Keratinocyte (primary cell): ENCODE data around the gene TOR4A. TPM values are rescaled to one million over a fixed set of nuclear protein-coding genes. Genes with fewer than 3 reads are reported as not detected.

Experiments used
- DNase-seq: peaks from one replicate; pipeline ENCODE4 v3.0.0-alpha.2; 2011; ENCODE audit warnings: low read depth, missing footprints, low spot score
- FAIRE-seq: peaks from 2 replicates; lab custom pipeline; 2011; peaks lifted over from hg19 to GRCh38; lab: Jason Lieb, UNC
- H2AFZ ChIP-seq: 2 replicates; pipeline ENCODE4 v1.6.0; 2012; ENCODE audit warnings: low read length, control low read depth, inconsistent platforms; ENCODE audit not compliant: control insufficient read depth
- H3K27ac ChIP-seq: 2 replicates; pipeline ENCODE4 v1.5.1; 2011; ENCODE audit warnings: low read length; ENCODE audit not compliant: control insufficient read depth, insufficient read depth
- H3K27me3 ChIP-seq: 3 replicates; pipeline ENCODE4 v1.6.0; 2011; ENCODE audit warnings: low read length; ENCODE audit not compliant: control insufficient read depth, insufficient read depth; ENCODE audit errors: extremely low read depth
- H3K36me3 ChIP-seq, 2 experiments: 2 replicates in 1 of 2; 3 replicates in 1 of 2; pipeline ENCODE4 v1.5.1; 2011; ENCODE audit warnings: low read length in 2 of 2, mild to moderate bottlenecking in 1 of 2; ENCODE audit not compliant: control insufficient read depth in 2 of 2, insufficient read depth in 2 of 2; ENCODE audit errors: extremely low read depth in 1 of 2
- H3K4me1 ChIP-seq: 3 replicates; pipeline ENCODE4 v1.5.1; 2011; ENCODE audit warnings: low read length; ENCODE audit not compliant: control insufficient read depth, insufficient read depth; ENCODE audit errors: extremely low read depth
- H3K4me2 ChIP-seq: 3 replicates; pipeline ENCODE4 v1.6.0; 2011; ENCODE audit warnings: low read depth, low read length; ENCODE audit not compliant: control insufficient read depth, insufficient read depth; ENCODE audit errors: extremely low read depth
- H3K4me3 ChIP-seq, 3 experiments: fragments of 200-600 bp in 1 of 3; sonication (generic) in 1 of 3; 2 replicates in 2 of 3; 3 replicates in 1 of 3; pipeline ENCODE4 v1.5.1; 2011 to 2016; ENCODE audit warnings: low read length in 3 of 3, mild to moderate bottlenecking in 3 of 3, control low read depth in 2 of 3, inconsistent platforms in 1 of 3, low read depth in 1 of 3, mixed read lengths in 1 of 3, mixed run types in 1 of 3, moderate library complexity in 1 of 3; ENCODE audit not compliant: control insufficient read depth in 2 of 3, insufficient read depth in 2 of 3; ENCODE audit errors: extremely low read depth in 1 of 3
- H3K79me2 ChIP-seq: 2 replicates; pipeline ENCODE4 v1.6.0; 2012; ENCODE audit warnings: low read length; ENCODE audit not compliant: control insufficient read depth, insufficient read depth
- H3K9ac ChIP-seq: 3 replicates; pipeline ENCODE4 v1.6.0; 2011; ENCODE audit warnings: low read length; ENCODE audit not compliant: control insufficient read depth, insufficient read depth; ENCODE audit errors: extremely low read depth
- H3K9me1 ChIP-seq: 3 replicates; pipeline ENCODE4 v1.6.0; 2011; ENCODE audit warnings: low read length; ENCODE audit not compliant: control insufficient read depth, insufficient read depth; ENCODE audit errors: extremely low read depth
- H3K9me3 ChIP-seq: 2 replicates; pipeline ENCODE4 v1.5.1; 2012; ENCODE audit warnings: low read depth, low read length; ENCODE audit not compliant: control insufficient read depth
- H4K20me1 ChIP-seq: 3 replicates; pipeline ENCODE4 v1.6.0; 2011; ENCODE audit warnings: low read length; ENCODE audit not compliant: control insufficient read depth, insufficient read depth; ENCODE audit errors: extremely low read depth
- EZH2 ChIP-seq: IDR thresholded peaks from one replicate; pipeline ENCODE4 v1.6.1; 2012; ENCODE audit warnings: inconsistent platforms, mild to moderate bottlenecking, low read length, moderate library complexity
- dilution Hi-C: fragments of 300-500 bp; cut with MboI; formaldehyde crosslinking; loops from one replicate; pipeline ENCODE4 v1.7.0; 2020; ENCODE audit warnings: low sequenced_read_pairs; ENCODE audit not compliant: extremely low pct_ligation_motif_present
- polyA plus RNA-seq, 5 experiments: library from polyadenylated mRNA; depleted of rRNA in 3 of 5; stranded (reverse) in 3 of 5; stranded (forward) in 1 of 5; unstranded in 1 of 5; fragments of >200 nt; gene quantifications; 1 replicate in 1 of 5; 2 replicates in 3 of 5; 3 replicates in 1 of 5; pipeline versions ENCODE4 v1.2.1 to v1.2.3, GENCODE V29; 2011 to 2012; ENCODE audit warnings: missing spikeins in 2 of 5, low read depth in 1 of 5, low replicate concordance in 1 of 5
- TF ChIP-seq, protein P1 (sequence below), 3 experiments: IDR thresholded peaks in 1 of 3; conservative IDR thresholded peaks in 1 of 3; optimal IDR thresholded peaks in 1 of 3; 2 replicates in 2 of 3; 3 replicates in 1 of 3; pipeline versions ENCODE3 to v1.5.1; 2011; ENCODE audit warnings: low read length in 3 of 3, mild to moderate bottlenecking in 3 of 3, moderate library complexity in 2 of 3, control low read depth in 1 of 3, inconsistent platforms in 1 of 3; ENCODE audit not compliant: insufficient read depth in 2 of 3; ENCODE audit errors: extremely low read depth in 1 of 3

Gene TOR4A
- polyA plus RNA-seq, 1 donor (not counting 4 experiments of a cell fraction or from before 2014, with no cell fraction given) = 5.8 TPM

- H3K4me1 ChIP-seq = peaks cover 25% of the 10 kb centered on the region
- DNase-seq (no peak), FAIRE-seq (no peak)
- no peak overlapping the region for H3K4me2 ChIP-seq
- H2AFZ ChIP-seq = no peak overlapping the region
- H3K9me3 ChIP-seq = no peaks in the 10 kb centered on the region
- peaks cover 15% of the 10 kb centered on the region for H4K20me1 ChIP-seq
- H3K4me3 ChIP-seq = no peak overlapping the region
- H3K79me2 ChIP-seq = peaks cover 11% of the 10 kb centered on the region
- H3K27ac ChIP-seq = no peak overlapping the region
- no peak for TF ChIP-seq EZH2
- TF ChIP-seq, protein P1, sequence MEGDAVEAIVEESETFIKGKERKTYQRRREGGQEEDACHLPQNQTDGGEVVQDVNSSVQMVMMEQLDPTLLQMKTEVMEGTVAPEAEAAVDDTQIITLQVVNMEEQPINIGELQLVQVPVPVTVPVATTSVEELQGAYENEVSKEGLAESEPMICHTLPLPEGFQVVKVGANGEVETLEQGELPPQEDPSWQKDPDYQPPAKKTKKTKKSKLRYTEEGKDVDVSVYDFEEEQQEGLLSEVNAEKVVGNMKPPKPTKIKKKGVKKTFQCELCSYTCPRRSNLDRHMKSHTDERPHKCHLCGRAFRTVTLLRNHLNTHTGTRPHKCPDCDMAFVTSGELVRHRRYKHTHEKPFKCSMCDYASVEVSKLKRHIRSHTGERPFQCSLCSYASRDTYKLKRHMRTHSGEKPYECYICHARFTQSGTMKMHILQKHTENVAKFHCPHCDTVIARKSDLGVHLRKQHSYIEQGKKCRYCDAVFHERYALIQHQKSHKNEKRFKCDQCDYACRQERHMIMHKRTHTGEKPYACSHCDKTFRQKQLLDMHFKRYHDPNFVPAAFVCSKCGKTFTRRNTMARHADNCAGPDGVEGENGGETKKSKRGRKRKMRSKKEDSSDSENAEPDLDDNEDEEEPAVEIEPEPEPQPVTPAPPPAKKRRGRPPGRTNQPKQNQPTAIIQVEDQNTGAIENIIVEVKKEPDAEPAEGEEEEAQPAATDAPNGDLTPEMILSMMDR (optimal IDR thresholded peaks at IDR 0.05 in 1 of 3, IDR thresholded peaks at IDR 0.05 in 1 of 3, conservative IDR thresholded peaks at IDR 0.05 in 1 of 3; ENCODE audit: extremely low read depth in 1 of 3, insufficient read depth in 2 of 3, low read length in 3 of 3) = no peak
- no peak overlapping the region for H3K9ac ChIP-seq
- dilution Hi-C loops = no loop called here
- H3K27me3 ChIP-seq = no peaks in the 10 kb centered on the region
- H3K36me3 ChIP-seq = peaks cover 3 to 12% of the 10 kb centered on the region in 2 experiments
- peaks cover 3% of the 10 kb centered on the region for H3K9me1 ChIP-seq
Measured at GRCh38 chr9:137247916-137248175, 29.7 kb upstream of the TOR4A start.

DNA sequence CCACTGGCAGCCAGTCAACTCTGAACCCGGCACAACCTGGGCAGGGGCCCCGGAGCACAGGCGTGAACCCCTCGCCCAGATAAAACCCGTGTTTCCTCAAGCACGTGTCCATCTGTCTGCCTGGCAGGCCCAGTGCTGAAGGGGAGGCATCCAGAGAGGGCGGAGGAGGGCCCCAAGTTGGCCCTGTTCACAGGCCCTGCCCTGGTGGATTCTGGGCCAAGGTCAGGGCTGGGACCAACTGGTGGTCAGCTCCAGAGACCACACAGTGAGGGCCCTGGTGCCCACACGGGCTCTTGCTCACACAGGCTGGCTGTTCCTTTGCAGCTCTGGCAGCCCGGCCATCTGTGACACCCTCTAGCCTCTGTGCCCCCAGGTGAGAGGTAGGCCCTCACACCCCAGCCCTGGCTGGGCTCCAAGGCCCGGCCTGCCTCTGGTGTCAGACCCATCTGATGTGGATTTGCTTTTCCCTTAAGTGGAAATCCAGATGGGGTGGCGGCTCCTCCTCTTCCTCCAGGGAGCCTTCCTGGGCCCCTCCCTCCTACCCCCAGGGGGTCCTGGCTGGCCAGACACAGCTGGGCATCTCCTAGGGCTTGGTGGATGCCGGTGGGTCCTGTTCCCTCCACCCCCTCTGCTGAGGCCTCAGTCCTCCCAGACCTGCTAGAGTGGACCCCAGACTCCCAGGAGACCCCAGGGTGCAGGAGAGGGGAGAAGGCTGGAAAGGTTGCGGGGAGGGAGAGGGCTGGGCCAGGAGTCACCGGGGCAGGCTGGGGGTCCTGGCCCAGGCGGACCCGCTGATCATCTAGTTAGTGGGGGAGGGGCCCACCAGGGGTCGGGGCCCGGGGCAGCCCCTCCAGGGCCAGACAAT is 27.0 kb upstream of the TOR4A start:
- H3K9me1 ChIP-seq = no peaks in the 10 kb centered on the region
- no peaks in the 10 kb centered on the region for H4K20me1 ChIP-seq
- no peaks in the 10 kb centered on the region for H3K9me3 ChIP-seq
- H3K27me3 ChIP-seq = no peaks in the 10 kb centered on the region
- no peak for DNase-seq
- no peak overlapping the region for H3K27ac ChIP-seq
- TF ChIP-seq, protein P1 (optimal IDR thresholded peaks at IDR 0.05 in 1 of 3, IDR thresholded peaks at IDR 0.05 in 1 of 3, conservative IDR thresholded peaks at IDR 0.05 in 1 of 3; ENCODE audit: extremely low read depth in 1 of 3, insufficient read depth in 2 of 3, low read length in 3 of 3) = no peak
- TF ChIP-seq EZH2 = no peak
- no peak overlapping the region for H3K4me3 ChIP-seq
- H3K9ac ChIP-seq = no peak overlapping the region
- no peak overlapping the region for H3K4me2 ChIP-seq
- dilution Hi-C loops = no loop called here
- H3K4me1 ChIP-seq = peaks cover 5% of the 10 kb centered on the region
- peaks cover 3% of the 10 kb centered on the region for H3K79me2 ChIP-seq
- no peaks in the 10 kb centered on the region for H3K36me3 ChIP-seq
- H2AFZ ChIP-seq = no peak overlapping the region
- no peak for FAIRE-seq
